Hematopoietic multipotent progenitor cell treated with erythropoietin and hydrocortisone succinate and interleukin-3 and kit ligand, for 6 days (in vitro differentiated cells): ENCODE results near the gene S100A12.
A peak's percentile ranks its signal among the peaks of the same experiment; 100 is the strongest.

ENCODE experiments used
- DNase-seq: peaks from one replicate; pipeline ENCODE4 v3.0.0-alpha.2; 2015

The S100A12 gene

GRCh38 chr1:153396461-153396860 lies 21.0 kb upstream of the S100A12 start:
- no peak for DNase-seq

DNA sequence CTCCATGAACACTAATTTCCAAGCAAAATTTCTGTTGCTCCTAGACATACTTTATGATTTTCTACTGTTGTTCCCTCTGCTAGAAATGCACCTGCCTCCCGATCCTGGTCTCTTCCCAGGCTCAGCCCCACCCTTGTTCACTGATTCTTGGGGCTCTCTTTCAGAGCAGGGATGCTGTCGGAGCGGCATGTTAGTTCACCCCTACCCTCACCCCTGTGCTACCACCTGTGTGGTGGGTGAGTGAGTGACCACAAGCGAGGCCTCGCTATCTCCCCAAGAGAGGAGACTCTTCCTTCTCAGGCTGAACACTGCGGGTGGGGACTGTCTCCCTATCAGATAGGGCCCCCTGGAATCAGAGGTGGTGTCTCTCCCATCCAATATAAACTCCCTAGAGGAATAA lies 20.4 kb upstream of the S100A12 start:
- no peak for DNase-seq

GRCh38 chr1:153395136-153395685 lies 19.8 kb upstream of the S100A12 start:
- DNase-seq = no peak

DNA sequence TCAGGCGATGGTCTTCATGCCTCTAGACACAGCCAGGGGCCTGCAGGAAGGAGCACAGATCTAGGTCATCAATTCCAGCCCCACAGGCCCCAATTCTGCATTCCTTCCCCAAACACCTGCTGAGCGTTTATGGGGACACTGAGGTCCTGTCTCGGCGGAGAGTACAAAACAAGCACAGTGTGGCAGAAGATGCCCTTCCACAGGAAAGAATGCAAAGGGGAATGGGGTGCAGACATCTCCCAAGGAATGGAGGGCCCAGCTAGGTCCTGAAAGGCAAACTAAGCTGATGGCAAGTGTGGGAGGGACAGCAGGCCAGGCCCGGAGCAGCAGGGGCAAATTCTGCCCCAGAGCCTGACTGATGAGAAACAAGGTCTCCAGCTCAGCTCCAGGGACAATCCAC lies 19.0 kb upstream of the S100A12 start:
- no peak for DNase-seq

DNA sequence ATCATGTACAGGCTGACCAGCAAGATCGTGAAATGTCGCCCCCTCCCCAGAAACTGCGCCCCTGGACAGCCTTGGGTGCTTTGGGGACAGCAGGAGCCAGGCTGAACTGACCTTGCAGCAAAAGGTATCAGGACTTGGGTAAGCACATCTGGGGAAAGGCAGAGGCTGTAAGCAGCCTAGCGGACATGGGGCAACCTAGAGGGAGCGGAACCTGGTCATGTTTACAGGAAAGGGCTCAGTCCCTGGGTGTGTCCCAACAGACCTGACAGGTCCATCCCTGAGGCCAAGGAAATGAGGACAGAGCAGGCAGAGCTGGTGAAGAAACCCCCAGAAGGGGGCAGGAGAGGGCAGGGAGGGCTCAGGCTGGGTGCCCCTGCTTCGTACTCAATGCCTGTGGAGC lies 18.5 kb upstream of the S100A12 start:
- peak; percentile 9 for DNase-seq

GRCh38 chr1:153392822-153393221 lies 17.4 kb upstream of the S100A12 start:
- no peak for DNase-seq

DNA sequence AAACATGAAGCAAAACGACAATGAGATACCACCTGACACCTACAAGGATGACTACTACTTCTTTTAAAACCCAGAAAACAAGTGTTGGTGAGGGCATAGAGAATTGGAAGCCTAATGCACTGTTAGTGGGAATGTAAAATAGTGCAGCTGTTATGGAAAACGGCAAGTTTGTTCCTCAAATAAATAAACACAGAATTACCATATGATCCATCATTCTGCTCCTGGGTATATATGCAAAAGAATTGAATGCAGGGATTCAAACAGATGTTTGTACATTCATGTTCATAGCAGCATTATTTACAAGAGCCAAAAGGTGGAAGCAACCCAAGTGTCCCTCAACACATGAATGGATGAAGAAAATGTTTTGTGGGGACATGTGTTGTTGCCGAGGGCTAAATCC lies 16.8 kb upstream of the S100A12 start:
- no peak for DNase-seq

GRCh38 chr1:153390938-153391710 lies 15.7 kb upstream of the S100A12 start, which contains the start of gene S100A8:
Gene S100A8, minus strand, starts transcription at chr1:153391073. Its CDS starts 538 bp downstream, at chr1:153390535.
- peak; percentile 69 for DNase-seq

DNA sequence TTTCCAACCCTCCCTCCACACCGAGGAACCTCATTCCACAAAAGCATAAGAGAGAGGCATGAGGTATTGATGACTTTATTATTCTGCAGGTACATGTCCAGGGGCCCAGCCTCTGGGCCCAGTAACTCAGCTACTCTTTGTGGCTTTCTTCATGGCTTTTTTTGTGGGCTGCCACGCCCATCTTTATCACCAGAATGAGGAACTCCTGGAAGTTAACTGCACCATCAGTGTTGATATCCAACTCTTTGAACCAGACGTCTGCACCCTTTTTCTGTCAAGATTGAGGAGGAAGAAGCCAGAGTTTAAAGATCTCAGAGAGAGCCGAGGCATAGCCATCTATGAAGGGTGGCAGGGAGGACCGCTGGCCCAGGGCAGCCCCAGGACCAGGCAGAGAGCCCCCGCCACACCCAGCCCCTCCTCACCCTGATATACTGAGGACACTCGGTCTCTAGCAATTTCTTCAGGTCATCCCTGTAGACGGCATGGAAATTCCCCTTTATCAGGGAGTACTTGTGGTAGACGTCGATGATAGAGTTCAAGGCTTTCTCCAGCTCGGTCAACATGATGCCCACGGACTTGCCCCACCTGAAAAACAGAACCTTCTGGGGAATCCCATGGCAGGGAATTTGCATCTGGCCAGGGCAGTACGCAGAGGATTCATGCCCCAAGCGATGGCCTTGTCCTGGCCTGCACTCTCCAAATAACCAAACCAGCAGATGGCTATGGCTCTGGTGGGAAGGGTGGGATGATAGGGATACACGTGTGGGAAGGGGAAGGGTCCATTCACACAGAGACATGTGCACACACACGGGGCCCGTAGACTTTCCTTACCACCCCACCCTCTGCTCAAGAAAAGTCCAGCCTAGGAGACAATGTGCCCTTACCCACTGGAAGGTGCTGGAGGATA lies 14.8 kb upstream of the S100A12 start:
- DNase-seq = peak; percentile 46

GRCh38 chr1:153389401-153389800 lies 14.0 kb upstream of the S100A12 start:
- no peak for DNase-seq

DNA sequence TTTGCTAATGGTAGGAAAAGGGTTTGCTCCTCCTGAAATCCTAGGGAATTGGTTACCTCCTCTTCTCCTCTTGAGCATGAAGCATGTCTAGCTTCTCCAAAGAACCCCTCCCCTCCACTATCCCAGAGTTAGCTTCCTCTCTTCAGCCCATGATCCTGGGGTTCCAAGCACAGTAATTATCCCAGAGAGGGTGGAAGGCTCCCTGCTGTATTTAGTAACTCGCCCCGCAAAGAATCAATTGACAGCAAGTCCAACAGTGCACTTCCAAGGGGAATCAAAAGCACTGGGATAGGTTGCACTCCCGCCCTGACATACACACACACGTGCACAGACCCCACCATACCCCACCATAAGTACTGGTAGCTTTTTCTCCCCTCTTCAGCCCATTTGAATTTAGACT lies 12.4 kb upstream of the S100A12 start:
- no peak for DNase-seq

GRCh38 chr1:153387001-153387400 lies 11.6 kb upstream of the S100A12 start:
- DNase-seq = no peak

DNA sequence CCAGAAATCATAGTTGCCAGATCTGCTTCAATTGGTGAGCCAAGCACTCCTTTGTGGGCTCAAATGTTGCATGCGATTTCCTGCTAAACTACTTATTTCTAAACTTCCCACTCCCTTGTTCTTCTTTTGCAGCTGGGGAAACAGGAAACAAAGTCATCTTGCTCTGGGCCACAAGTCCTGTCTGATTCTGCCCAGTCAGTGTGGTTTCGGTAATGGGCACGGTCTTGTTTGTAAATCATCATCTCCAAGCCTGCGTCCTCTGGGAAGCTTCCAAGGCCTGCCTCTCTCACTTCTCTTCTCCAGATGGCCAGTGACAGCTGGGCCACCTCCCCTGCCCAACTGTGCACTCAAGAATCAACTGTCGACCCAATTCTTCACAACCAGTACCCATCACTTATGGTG lies 11.1 kb upstream of the S100A12 start:
- peak; percentile 59 for DNase-seq

- DNase-seq = no peak
Measured at GRCh38 chr1:153384958-153385580, 9.6 kb upstream of the S100A12 start.

DNA sequence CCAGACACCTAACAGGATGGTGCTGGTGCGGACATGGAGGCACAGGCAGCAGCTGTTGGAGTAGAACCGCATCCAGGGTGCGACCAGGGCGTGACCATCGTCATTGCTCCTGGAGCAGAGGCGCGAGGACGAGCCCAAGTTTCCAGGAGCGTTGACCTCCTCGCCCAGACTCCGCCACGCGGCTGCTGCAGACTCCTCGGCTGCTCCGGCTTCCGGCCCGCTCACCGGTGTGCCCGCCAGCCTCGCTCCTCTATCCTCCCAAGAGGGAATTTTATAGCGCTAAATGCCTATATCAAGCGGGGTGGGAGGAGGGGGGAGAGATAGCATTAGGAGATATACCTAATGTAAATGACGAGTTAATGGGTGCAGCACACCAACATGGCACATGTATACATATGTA lies 5.3 kb upstream of the S100A12 start:
- DNase-seq = no peak

GRCh38 chr1:153379591-153379990 lies 4.2 kb upstream of the S100A12 start:
- no peak for DNase-seq

GRCh38 chr1:153374071-153374470 lies 1.4 kb downstream of the S100A12 start:
- no peak for DNase-seq

- no peak for DNase-seq
Measured at GRCh38 chr1:153372571-153372970, 2.9 kb downstream of the S100A12 start.

DNA sequence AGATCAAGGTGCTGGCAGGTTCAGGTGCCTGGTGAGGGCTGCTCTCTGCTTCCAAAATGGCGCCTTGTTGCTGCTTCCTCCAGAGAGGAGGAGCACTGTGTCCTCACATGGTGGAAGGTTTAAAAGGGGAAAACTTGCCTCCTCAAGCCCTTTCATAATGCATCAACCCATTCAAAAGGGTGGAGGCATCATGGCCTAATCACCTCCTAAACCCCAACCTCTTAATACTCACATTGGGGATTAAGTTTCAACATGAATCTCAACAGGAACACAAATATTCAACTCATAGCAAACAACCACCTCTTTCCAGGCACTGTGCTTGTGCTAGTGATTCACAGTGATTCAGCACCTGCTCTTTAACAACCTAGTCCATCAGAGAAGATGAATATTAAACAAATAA lies 4.2 kb downstream of the S100A12 start:
- no peak for DNase-seq

- no peak for DNase-seq
Measured at GRCh38 chr1:153370146-153370545, 5.3 kb downstream of the S100A12 start.

GRCh38 chr1:153368495-153368894 lies 6.9 kb downstream of the S100A12 start:
- peak; percentile 60 for DNase-seq

GRCh38 chr1:153367090-153367489 lies 8.3 kb downstream of the S100A12 start:
- DNase-seq = no peak

- no peak for DNase-seq
Measured at GRCh38 chr1:153366261-153366660, 9.2 kb downstream of the S100A12 start.
